H9 (cell line): ENCODE data around the gene LIPC. TPM values are rescaled to one million over a fixed set of nuclear protein-coding genes. Genes with fewer than 3 reads are reported as not detected.

Source experiments
- DNase-seq: peaks from one replicate; pipeline ENCODE4 v3.0.0-alpha.2; 2017
- H2AFZ ChIP-seq: one replicate; pipeline ENCODE4 v1.6.1; 2013; ENCODE audit warnings: mild to moderate bottlenecking, low read length, control low read depth, moderate library complexity
- H2AK5ac ChIP-seq: 2 replicates; pipeline ENCODE4 v1.6.1; 2013; ENCODE audit warnings: low read length, control low read depth, mixed read lengths; ENCODE audit not compliant: insufficient read length
- H2BK120ac ChIP-seq: one replicate; pipeline ENCODE4 v1.6.1; 2013; ENCODE audit warnings: low read depth, mild to moderate bottlenecking, low read length, control low read depth, inconsistent platforms; ENCODE audit not compliant: poor library complexity, severe bottlenecking
- H2BK12ac ChIP-seq: 2 replicates; pipeline ENCODE4 v1.6.1; 2013; ENCODE audit warnings: low read length, control low read depth, mixed read lengths, low read depth; ENCODE audit not compliant: insufficient read length
- H2BK15ac ChIP-seq: 2 replicates; pipeline ENCODE4 v1.6.1; 2013; ENCODE audit warnings: low read depth, low read length, control low read depth
- H2BK20ac ChIP-seq: one replicate; pipeline ENCODE4 v1.6.1; 2013; ENCODE audit warnings: low read depth, mild to moderate bottlenecking, low read length, control low read depth, inconsistent platforms; ENCODE audit not compliant: poor library complexity, severe bottlenecking
- H2BK5ac ChIP-seq: 2 replicates; pipeline ENCODE4 v1.6.1; 2013; ENCODE audit warnings: low read length, control low read depth, mixed read lengths; ENCODE audit not compliant: insufficient read length
- H3K14ac ChIP-seq: 2 replicates; pipeline ENCODE4 v1.6.1; 2013; ENCODE audit warnings: low read length, control low read depth; ENCODE audit not compliant: insufficient read depth
- H3K18ac ChIP-seq: 2 replicates; pipeline ENCODE4 v1.6.1; 2013; ENCODE audit warnings: low read depth, mild to moderate bottlenecking, mixed read lengths, low read length, control low read depth; ENCODE audit not compliant: insufficient read length
- H3K23ac ChIP-seq: 2 replicates; pipeline ENCODE4 v1.6.1; 2013; ENCODE audit warnings: low read length, control low read depth, mixed read lengths, low read depth; ENCODE audit not compliant: insufficient read length
- H3K23me2 ChIP-seq: 2 replicates; pipeline ENCODE4 v1.6.1; 2013; ENCODE audit warnings: low read depth, mild to moderate bottlenecking, mixed read lengths, low read length, control low read depth; ENCODE audit not compliant: insufficient read length, poor library complexity, severe bottlenecking
- H3K27ac ChIP-seq: 2 replicates; pipeline ENCODE4 v1.5.1; 2013; ENCODE audit warnings: low read length, control low read depth, mixed read lengths, low read depth; ENCODE audit not compliant: insufficient read length
- H3K27me3 ChIP-seq: 2 replicates; pipeline ENCODE4 v1.6.1; 2013; ENCODE audit warnings: low read length, control low read depth, inconsistent platforms; ENCODE audit not compliant: insufficient read depth
- H3K4ac ChIP-seq: 2 replicates; pipeline ENCODE4 v1.6.1; 2013; ENCODE audit warnings: low read depth, mild to moderate bottlenecking, control low read depth, inconsistent platforms, low read length, moderate library complexity
- H3K4me1 ChIP-seq: 2 replicates; pipeline ENCODE4 v1.6.1; 2013; ENCODE audit warnings: low read length, control low read depth, inconsistent platforms; ENCODE audit not compliant: insufficient read depth
- H3K4me2 ChIP-seq: 2 replicates; pipeline ENCODE4 v1.6.1; 2013; ENCODE audit warnings: low read length, control low read depth, mixed read lengths; ENCODE audit not compliant: insufficient read length, insufficient read depth
- H3K56ac ChIP-seq: 2 replicates; pipeline ENCODE4 v1.6.1; 2013; ENCODE audit warnings: low read depth, mild to moderate bottlenecking, mixed read lengths, low read length, control low read depth; ENCODE audit not compliant: insufficient read length
- H3K79me1 ChIP-seq: 2 replicates; pipeline ENCODE4 v1.6.1; 2013; ENCODE audit warnings: low read depth, mild to moderate bottlenecking, moderate library complexity, low read length, control low read depth, inconsistent platforms; ENCODE audit not compliant: insufficient read depth, poor library complexity, severe bottlenecking
- H3K79me2 ChIP-seq: 2 replicates; pipeline ENCODE4 v1.6.1; 2013; ENCODE audit warnings: low read length, control low read depth, inconsistent platforms; ENCODE audit not compliant: insufficient read depth
- H3K9ac ChIP-seq: 2 replicates; pipeline ENCODE4 v1.6.1; 2013; ENCODE audit warnings: low read length, control low read depth, mixed read lengths; ENCODE audit not compliant: insufficient read length; ENCODE audit errors: extremely low read depth
- H3K9me3 ChIP-seq: one replicate; pipeline ENCODE4 v1.6.1; 2013; ENCODE audit warnings: low read depth, low read length, inconsistent platforms; ENCODE audit not compliant: control insufficient read depth
- H3T11ph ChIP-seq: one replicate; pipeline ENCODE4 v1.6.1; 2013; ENCODE audit warnings: mild to moderate bottlenecking, low read length, control low read depth, inconsistent platforms
- H4K20me1 ChIP-seq: one replicate; pipeline ENCODE4 v1.6.1; 2013; ENCODE audit not compliant: control insufficient read depth, insufficient read length, insufficient read depth
- H4K5ac ChIP-seq: 2 replicates; pipeline ENCODE4 v1.6.1; 2013; ENCODE audit warnings: low read depth, mild to moderate bottlenecking, mixed read lengths, low read length, control low read depth; ENCODE audit not compliant: insufficient read length
- H4K8ac ChIP-seq: replicated peaks from 2 replicates; pipeline ENCODE4 v1.6.1; 2013; ENCODE audit warnings: low read length, control low read depth, mixed read lengths, low read depth; ENCODE audit not compliant: insufficient read length
- H4K91ac ChIP-seq: 2 replicates; pipeline ENCODE4 v1.6.1; 2013; ENCODE audit warnings: low read depth, mild to moderate bottlenecking, moderate library complexity, mixed read lengths, low read length, control low read depth; ENCODE audit not compliant: insufficient read length
- H3K27ac Mint-ChIP-seq, 3 experiments: 2 replicates in 2 of 3; 3 replicates in 1 of 3; pipeline ENCODE4 v1.8.0; 2020 to 2021; ENCODE audit warnings: mixed read lengths in 3 of 3, mild to moderate bottlenecking in 1 of 3, moderate library complexity in 1 of 3
- H3K27me3 Mint-ChIP-seq: 2 replicates; pipeline ENCODE4 v1.8.0; 2021; ENCODE audit warnings: low read depth, mild to moderate bottlenecking, moderate library complexity, mixed read lengths
- H3K36me3 Mint-ChIP-seq, 3 experiments: 2 replicates in 2 of 3; 3 replicates in 1 of 3; pipeline ENCODE4 v1.8.0; 2020 to 2021; ENCODE audit warnings: low read depth in 3 of 3, mixed read lengths in 3 of 3; ENCODE audit not compliant: insufficient read depth in 1 of 3
- H3K4me1 Mint-ChIP-seq, 2 experiments: 2 replicates each; pipeline ENCODE4 v1.8.0; 2020; ENCODE audit warnings: mixed read lengths in 2 of 2
- H3K4me3 Mint-ChIP-seq, 2 experiments: 2 replicates in 1 of 2; 3 replicates in 1 of 2; pipeline ENCODE4 v1.8.0; 2020 to 2021; ENCODE audit warnings: mild to moderate bottlenecking in 2 of 2, mixed read lengths in 2 of 2, moderate library complexity in 1 of 2
- H3K9me3 Mint-ChIP-seq, 2 experiments: 2 replicates in 1 of 2; 3 replicates in 1 of 2; pipeline ENCODE4 v1.8.0; 2020; ENCODE audit warnings: mild to moderate bottlenecking in 2 of 2, mixed read lengths in 2 of 2, moderate library complexity in 1 of 2
- CTCF ChIP-seq: fragments of 200-600 bp; sonication (generic); conservative IDR thresholded peaks from 3 replicates; pipeline ENCODE4 v1.8.0; 2021; ENCODE audit warnings: antibody characterized with exemption, mild to moderate bottlenecking
- WGBS: extraction: QIAGEN DNeasy Blood & Tissue Kit; methylation state at CpG from one replicate; pipeline ENCODE4 v1.1.7; 2013; ENCODE audit warnings: missing lambda C conversion rate, low lambda C conversion rate, mixed read lengths; ENCODE audit not compliant: insufficient read length; ENCODE audit errors: extremely low coverage; 5-methylcytosine and 5-hydroxymethylcytosine counted together
- total RNA-seq: library from RNA; stranded (reverse); gene quantifications from 2 replicates; pipeline ENCODE4 v1.2.1, GENCODE V29; 2021

LIPC gene
- total RNA-seq, 1 experiment from 2014 or later = not detected

- Histone ChIP-seq H3K79me1 (no peaks in the 10 kb centered on the region), H2BK20ac (no peak overlapping the region), H3K23ac (no peak overlapping the region), H3K18ac (no peak overlapping the region), H4K8ac (no peak overlapping the region), H3K56ac (no peak overlapping the region), H2BK5ac (no peak overlapping the region), H3K27me3 (no peaks in the 10 kb centered on the region), H2AFZ (no peak overlapping the region), H4K5ac (no peak overlapping the region), H3K14ac (no peak overlapping the region), H3K9ac (no peak overlapping the region), H2BK120ac (no peak overlapping the region), H2BK12ac (no peak overlapping the region), H4K91ac (no peak overlapping the region), H2BK15ac (no peak overlapping the region), H3K4me1 (no peaks in the 10 kb centered on the region), H3K4ac (no peak overlapping the region), H3K79me2 (no peaks in the 10 kb centered on the region), H3K4me2 (no peak overlapping the region), H3K9me3 (no peaks in the 10 kb centered on the region), H3T11ph (no peak overlapping the region), H4K20me1 (no peaks in the 10 kb centered on the region), H3K27ac (no peak overlapping the region), H3K23me2 (no peaks in the 10 kb centered on the region), H2AK5ac (no peak overlapping the region)
- no peaks in the 10 kb centered on the region for H3K27me3 Mint-ChIP-seq
- H3K4me3 Mint-ChIP-seq = no peak overlapping the region
- no peak for TF ChIP-seq CTCF
- DNase-seq = no peak
- H3K4me1 Mint-ChIP-seq = peaks cover 10 to 15% of the 10 kb centered on the region in 2 experiments
- no peak overlapping the region; a peak in 2 of 7 replicates for H3K27ac Mint-ChIP-seq
- WGBS = no CpG with 5 or more reads among the region's 1 CpG
- peaks cover 4 to 11% of the 10 kb centered on the region in 2 experiments; a peak in 3 of 5 replicates for H3K9me3 Mint-ChIP-seq
- H3K36me3 Mint-ChIP-seq = no peaks in the 10 kb centered on the region; a peak in 1 of 7 replicates
Observed at GRCh38 chr15:58494567-58494966, 62.8 kb downstream of the LIPC start.
